Measurements from ENCODE around the gene GPD1L.

GPD1L gene

DNA sequence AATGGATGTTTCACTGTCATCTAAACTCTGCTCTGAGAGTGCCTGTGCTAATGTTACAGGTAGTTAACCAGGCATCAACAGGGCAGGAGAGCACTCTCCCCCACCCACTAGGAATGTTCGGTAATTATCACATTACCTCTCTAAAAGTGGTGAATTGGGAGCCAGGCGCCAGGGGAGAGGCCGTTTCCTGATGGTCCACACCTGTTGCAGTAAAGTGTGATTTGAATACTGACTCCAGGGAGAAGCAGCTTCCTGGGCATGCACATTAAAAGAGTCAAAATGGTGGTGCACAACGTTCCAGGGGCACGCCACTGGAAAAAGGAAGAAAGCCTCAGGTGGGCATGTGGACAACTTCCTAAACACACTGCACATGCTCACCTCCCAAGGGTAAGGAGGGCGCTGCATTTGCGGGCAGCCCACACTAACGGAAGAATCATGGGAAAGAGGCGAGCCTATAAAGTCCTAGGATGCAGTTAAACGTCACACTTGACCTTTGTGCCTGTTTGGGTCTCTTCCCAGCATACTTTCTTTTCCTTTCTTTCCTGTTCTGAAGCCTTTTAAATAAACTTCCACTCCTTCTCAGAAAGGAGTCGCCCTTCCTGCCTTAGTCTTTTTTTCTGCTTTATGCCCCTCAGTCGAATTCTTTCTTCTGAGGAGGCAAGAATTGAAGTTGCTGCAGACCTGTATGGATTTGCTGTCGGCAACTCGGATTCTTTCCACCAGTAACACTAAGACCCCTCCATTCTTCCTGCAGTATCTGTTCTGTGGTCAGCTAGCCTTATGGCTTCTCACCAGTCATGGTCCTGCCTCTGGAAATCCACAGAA, 28.9 kb upstream of the GPD1L start:
- no peaks in the 10 kb centered on the region for H3K79me2 ChIP-seq (ENCODE audit: insufficient read depth, low read length)
- no peaks in the 10 kb centered on the region; the same call in 1 of the 2 replicates for H3K9me3 ChIP-seq (ENCODE audit: low read length)
- H3K4me2 ChIP-seq (ENCODE audit: low read length): peak overlapping the region; percentile 60
- peak overlapping the region; percentile 37 for H3K4me3 ChIP-seq (ENCODE audit: low read depth, low read length, poor library complexity, severe bottlenecking)
- no peaks in the 10 kb centered on the region for H3K36me3 ChIP-seq (ENCODE audit: insufficient read depth, low read length)
- H3K9me2 ChIP-seq (ENCODE audit: low read depth, low read length): no peaks in the 10 kb centered on the region
- H3K27me3 ChIP-seq (ENCODE audit: insufficient read depth, low read length): no peaks in the 10 kb centered on the region
- peaks cover 19% of the 10 kb centered on the region for H3K4me1 ChIP-seq (ENCODE audit: insufficient read depth, low read length, severe bottlenecking)
- H2AFZ ChIP-seq (ENCODE audit: low read length): peak overlapping the region; percentile 33
- TF ChIP-seq, protein P1, sequence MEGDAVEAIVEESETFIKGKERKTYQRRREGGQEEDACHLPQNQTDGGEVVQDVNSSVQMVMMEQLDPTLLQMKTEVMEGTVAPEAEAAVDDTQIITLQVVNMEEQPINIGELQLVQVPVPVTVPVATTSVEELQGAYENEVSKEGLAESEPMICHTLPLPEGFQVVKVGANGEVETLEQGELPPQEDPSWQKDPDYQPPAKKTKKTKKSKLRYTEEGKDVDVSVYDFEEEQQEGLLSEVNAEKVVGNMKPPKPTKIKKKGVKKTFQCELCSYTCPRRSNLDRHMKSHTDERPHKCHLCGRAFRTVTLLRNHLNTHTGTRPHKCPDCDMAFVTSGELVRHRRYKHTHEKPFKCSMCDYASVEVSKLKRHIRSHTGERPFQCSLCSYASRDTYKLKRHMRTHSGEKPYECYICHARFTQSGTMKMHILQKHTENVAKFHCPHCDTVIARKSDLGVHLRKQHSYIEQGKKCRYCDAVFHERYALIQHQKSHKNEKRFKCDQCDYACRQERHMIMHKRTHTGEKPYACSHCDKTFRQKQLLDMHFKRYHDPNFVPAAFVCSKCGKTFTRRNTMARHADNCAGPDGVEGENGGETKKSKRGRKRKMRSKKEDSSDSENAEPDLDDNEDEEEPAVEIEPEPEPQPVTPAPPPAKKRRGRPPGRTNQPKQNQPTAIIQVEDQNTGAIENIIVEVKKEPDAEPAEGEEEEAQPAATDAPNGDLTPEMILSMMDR (IDR thresholded peaks at IDR 0.05; ENCODE audit: low read length): no peak
- no peak for TF ChIP-seq EZH2 (IDR thresholded peaks at IDR 0.05; ENCODE audit: borderline replicate concordance, low read length)
- no peaks in the 10 kb centered on the region for H4K20me1 ChIP-seq (ENCODE audit: insufficient read depth, low read length)
- H3K9ac ChIP-seq (ENCODE audit: low read length): peak overlapping the region; percentile 33; the same call in 1 of the 2 replicates
- H3K27ac ChIP-seq (ENCODE audit: low read depth, low read length, poor library complexity, severe bottlenecking): no peak overlapping the region
- H3F3A ChIP-seq (ENCODE audit: insufficient read depth, low read length): no peaks in the 10 kb centered on the region

DNA sequence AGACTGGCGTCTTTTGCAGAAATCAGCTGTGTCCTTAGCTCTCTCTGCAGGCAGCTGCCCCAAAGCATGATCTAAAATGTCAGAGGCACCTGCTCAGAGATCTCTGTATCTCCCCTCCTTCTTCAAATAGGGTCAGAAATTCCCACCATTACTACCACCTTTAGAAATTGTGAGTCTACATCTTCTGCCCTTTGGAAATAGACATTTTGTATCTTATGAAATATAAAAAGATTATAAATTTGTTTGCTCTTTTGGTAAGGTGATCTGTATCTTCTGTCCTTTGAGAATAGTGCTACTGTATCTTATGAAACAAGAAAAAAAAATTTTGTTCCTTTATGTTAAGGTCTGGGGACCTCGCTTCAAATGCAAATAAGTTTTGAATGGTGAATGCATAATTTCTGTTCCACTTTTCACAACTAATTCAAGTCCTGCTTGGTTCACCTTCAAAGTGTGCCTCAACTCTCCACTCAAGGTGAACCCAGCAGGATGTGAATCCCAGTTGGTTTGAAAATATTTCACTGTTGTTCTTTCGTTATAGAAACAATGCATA, 28.3 kb upstream of the GPD1L start:
- H3K9ac ChIP-seq (ENCODE audit: low read length): peak overlapping the region; percentile 33; the same call in 1 of the 2 replicates
- TF ChIP-seq, protein P1 (IDR thresholded peaks at IDR 0.05; ENCODE audit: low read length): no peak
- no peak for TF ChIP-seq EZH2 (IDR thresholded peaks at IDR 0.05; ENCODE audit: borderline replicate concordance, low read length)
- H3F3A ChIP-seq (ENCODE audit: insufficient read depth, low read length): no peaks in the 10 kb centered on the region
- H3K9me3 ChIP-seq (ENCODE audit: low read length): no peaks in the 10 kb centered on the region; the same call in 1 of the 2 replicates
- peak overlapping the region; percentile 37 for H3K4me3 ChIP-seq (ENCODE audit: low read depth, low read length, poor library complexity, severe bottlenecking)
- H3K9me2 ChIP-seq (ENCODE audit: low read depth, low read length): no peaks in the 10 kb centered on the region
- no peaks in the 10 kb centered on the region for H3K79me2 ChIP-seq (ENCODE audit: insufficient read depth, low read length)
- H4K20me1 ChIP-seq (ENCODE audit: insufficient read depth, low read length): no peaks in the 10 kb centered on the region
- peaks cover 19% of the 10 kb centered on the region for H3K4me1 ChIP-seq (ENCODE audit: insufficient read depth, low read length, severe bottlenecking)
- no peaks in the 10 kb centered on the region for H3K27me3 ChIP-seq (ENCODE audit: insufficient read depth, low read length)
- no peak overlapping the region; the same call in 1 of the 2 replicates for H2AFZ ChIP-seq (ENCODE audit: low read length)
- H3K4me2 ChIP-seq (ENCODE audit: low read length): peak overlapping the region; percentile 60
- H3K36me3 ChIP-seq (ENCODE audit: insufficient read depth, low read length): no peaks in the 10 kb centered on the region
- no peak overlapping the region for H3K27ac ChIP-seq (ENCODE audit: low read depth, low read length, poor library complexity, severe bottlenecking)

DNA sequence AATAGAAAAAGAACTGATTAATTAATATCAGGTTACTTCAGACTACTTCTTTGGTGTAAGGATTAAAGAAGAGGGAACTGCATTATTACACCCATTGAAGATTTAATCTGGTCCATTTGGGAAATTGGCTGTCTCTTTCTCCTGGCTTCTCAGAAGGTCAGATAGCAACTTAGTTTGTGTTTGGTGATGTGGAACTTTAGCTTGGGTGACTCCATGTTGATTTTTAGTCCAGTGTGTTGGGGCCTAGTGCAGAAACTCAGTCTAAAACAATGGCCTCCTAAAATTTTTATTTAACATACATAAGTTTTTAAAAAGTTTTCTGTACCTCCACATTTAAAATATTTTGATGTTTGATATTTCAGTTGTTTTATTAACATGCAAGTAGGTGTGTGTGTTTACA, 27.6 kb upstream of the GPD1L start:
- Histone ChIP-seq H3K9ac (ENCODE audit: low read length) (no peak overlapping the region), H2AFZ (ENCODE audit: low read length) (no peak overlapping the region), H3K27ac (ENCODE audit: low read depth, low read length, poor library complexity, severe bottlenecking) (no peak overlapping the region), H3K27me3 (ENCODE audit: insufficient read depth, low read length) (no peaks in the 10 kb centered on the region), H3K36me3 (ENCODE audit: insufficient read depth, low read length) (no peaks in the 10 kb centered on the region), H3K4me1 (ENCODE audit: insufficient read depth, low read length, severe bottlenecking) (peaks cover 19% of the 10 kb centered on the region), H3K9me3 (ENCODE audit: low read length) (no peaks in the 10 kb centered on the region; the same call in 1 of the 2 replicates), H3F3A (ENCODE audit: insufficient read depth, low read length) (no peaks in the 10 kb centered on the region), H3K79me2 (ENCODE audit: insufficient read depth, low read length) (no peaks in the 10 kb centered on the region), H3K9me2 (ENCODE audit: low read depth, low read length) (no peaks in the 10 kb centered on the region), H3K4me3 (ENCODE audit: low read depth, low read length, poor library complexity, severe bottlenecking) (no peak overlapping the region), H3K4me2 (ENCODE audit: low read length) (no peak overlapping the region), H4K20me1 (ENCODE audit: insufficient read depth, low read length) (no peaks in the 10 kb centered on the region)
- TF ChIP-seq EZH2 (IDR thresholded peaks at IDR 0.05; ENCODE audit: borderline replicate concordance, low read length): no peak
- TF ChIP-seq, protein P1 (IDR thresholded peaks at IDR 0.05; ENCODE audit: low read length): no peak

Measured in OCI-LY1 (cell line).